ENCODE results near the gene ATAD2B.

DNA sequence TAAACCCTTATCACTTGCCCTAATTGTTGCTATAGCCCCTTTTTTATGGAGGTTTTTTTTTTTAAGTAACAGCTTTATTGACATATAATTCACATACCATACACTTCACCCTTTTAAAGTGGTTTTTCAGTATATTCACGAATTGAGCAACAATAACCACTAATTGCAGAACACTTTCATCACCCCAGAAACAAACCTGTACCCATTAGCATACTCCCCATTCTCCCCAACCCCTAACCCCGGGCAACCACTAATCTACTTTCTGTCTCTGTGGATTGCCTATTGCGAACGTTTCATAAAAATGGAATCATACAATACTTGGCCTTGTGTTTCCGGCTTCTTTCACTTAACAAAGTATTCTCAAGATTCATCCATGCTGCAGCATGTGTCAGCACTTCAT, 213.6 kb downstream of the ATAD2B start:
- TF ChIP-seq EZH2 (IDR thresholded peaks at IDR 0.05; ENCODE audit: insufficient read depth, poor library complexity, severe bottlenecking) = no peak
- no peak for TF ChIP-seq EZH2phosphoT487 (IDR thresholded peaks at IDR 0.05; ENCODE audit: insufficient read depth, low read depth)
